IPS-NIHi11 (cell line): ENCODE results near the gene MAP3K15.

Source experiments
- DNase-seq: peaks from one replicate; pipeline ENCODE4 v3.0.0; 2012; ENCODE audit warnings: mixed read lengths, low spot score

The MAP3K15 gene, protein sequence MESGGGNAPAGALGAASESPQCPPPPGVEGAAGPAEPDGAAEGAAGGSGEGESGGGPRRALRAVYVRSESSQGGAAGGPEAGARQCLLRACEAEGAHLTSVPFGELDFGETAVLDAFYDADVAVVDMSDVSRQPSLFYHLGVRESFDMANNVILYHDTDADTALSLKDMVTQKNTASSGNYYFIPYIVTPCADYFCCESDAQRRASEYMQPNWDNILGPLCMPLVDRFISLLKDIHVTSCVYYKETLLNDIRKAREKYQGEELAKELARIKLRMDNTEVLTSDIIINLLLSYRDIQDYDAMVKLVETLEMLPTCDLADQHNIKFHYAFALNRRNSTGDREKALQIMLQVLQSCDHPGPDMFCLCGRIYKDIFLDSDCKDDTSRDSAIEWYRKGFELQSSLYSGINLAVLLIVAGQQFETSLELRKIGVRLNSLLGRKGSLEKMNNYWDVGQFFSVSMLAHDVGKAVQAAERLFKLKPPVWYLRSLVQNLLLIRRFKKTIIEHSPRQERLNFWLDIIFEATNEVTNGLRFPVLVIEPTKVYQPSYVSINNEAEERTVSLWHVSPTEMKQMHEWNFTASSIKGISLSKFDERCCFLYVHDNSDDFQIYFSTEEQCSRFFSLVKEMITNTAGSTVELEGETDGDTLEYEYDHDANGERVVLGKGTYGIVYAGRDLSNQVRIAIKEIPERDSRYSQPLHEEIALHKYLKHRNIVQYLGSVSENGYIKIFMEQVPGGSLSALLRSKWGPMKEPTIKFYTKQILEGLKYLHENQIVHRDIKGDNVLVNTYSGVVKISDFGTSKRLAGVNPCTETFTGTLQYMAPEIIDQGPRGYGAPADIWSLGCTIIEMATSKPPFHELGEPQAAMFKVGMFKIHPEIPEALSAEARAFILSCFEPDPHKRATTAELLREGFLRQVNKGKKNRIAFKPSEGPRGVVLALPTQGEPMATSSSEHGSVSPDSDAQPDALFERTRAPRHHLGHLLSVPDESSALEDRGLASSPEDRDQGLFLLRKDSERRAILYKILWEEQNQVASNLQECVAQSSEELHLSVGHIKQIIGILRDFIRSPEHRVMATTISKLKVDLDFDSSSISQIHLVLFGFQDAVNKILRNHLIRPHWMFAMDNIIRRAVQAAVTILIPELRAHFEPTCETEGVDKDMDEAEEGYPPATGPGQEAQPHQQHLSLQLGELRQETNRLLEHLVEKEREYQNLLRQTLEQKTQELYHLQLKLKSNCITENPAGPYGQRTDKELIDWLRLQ (N-terminal part only)

DNA sequence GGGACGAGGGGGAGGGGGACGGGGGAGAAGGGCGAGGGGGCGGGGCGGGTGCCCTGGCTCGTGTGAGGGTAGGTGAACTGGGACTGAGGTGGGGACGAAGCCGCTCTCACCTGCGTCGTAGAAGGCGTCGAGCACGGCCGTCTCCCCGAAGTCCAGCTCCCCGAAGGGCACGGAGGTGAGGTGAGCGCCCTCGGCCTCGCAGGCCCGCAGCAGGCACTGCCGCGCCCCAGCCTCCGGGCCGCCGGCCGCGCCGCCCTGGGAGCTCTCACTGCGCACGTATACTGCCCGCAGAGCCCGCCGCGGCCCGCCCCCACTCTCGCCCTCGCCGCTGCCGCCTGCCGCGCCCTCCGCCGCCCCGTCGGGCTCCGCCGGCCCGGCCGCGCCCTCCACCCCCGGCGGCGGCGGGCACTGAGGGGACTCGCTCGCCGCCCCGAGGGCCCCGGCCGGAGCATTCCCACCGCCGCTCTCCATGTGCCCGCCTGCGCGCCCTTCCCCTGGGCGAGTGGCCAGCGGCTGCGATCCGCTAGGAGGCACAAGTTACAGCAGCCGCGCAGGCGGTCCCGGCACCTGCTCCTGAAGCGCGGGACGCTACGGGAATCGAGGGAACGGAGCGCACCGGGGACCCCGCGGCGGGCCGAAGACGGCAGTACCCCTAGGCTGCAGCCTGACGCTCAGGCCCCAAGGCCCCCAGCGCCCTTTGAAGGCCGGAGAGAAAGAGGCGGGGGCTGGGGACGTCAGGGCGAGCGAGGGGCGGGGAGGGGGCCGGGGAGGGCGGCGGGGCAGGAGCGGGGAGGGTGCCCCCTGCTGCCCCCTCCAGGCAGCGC lies at the start of gene MAP3K15:
Gene MAP3K15 (minus strand): TSS at position 718 of the 824 bp plus-strand sequence. CDS start 247 bp downstream, at position 471.
- peak; percentile 68 for DNase-seq

DNA sequence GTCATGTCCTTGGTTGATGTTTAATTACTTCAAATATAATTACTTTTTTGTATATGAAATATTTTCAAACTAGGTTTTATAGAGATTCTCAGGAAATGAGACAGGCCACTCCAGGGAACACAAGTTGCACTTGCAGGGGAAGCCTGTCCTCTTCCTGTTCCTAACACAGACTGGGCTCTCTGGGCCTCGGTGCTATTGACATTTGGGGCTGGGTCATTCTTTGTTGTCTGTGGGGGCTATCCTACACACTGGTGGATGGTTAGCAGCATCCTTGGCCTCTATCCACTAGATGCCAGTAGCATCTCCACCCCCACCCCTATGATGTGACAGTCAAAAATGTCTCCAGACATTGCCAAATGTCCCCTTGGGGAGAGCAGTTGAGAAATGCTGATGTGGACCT lies 49.3 kb upstream of the MAP3K15 start:
- no peak for DNase-seq

DNA sequence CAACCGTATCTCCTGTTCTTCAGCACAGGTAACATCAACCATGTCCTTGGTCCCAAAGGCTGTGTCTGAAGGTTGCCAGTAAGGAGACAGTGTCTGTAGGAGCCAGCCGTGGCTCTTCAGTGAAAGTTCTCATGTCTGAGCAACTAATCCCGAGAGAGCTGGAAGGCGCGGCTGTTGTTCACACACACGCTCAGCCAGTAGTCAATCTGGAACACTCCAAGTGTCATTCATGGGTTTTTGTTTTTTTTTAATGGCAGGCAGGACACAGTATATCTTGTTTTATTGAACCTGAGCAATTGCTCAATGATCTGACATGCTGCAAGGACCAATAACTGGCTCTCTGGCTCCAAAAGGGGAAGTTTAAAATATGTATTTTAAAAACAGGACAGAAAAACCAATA lies 48.4 kb upstream of the MAP3K15 start:
- DNase-seq, result no peak

DNA sequence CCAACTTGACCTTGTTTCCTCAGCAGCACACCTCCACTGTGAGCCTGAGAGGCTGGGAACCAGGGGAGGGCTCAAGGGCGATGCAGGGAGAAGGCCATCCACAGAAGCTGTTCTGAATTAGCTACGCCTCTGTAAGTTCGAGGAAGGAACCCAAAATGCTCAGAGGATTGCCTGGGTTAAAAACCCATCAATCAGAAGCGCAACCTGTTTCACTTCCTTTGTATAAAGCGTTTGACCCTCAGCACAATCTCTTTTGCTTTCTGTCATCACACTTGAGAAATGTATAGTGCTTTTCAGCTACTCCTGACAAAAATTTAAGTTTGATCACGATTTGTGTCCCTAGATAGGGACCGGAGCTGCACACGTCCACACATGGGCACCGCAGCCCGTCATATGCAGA lies 48.0 kb upstream of the MAP3K15 start:
- no peak for DNase-seq

DNA sequence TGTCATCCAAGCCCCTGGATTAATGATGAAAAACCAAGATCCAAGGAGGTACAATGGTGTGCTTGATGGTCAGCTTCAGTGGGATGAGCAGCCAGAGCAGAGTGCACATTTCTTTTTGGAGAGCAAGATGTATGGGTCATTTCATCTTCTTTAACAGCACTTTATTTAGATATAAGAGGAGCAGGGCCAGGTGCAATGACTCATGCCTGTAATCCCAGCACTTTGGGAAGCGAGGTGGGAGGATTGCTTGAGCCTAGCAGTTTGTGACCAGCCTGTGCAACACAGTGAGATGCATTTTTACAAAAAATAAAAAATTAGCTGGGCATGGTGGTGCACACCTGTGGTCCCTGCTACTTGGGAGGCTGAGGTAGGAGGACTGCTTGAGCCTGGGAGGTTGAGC lies 45.3 kb upstream of the MAP3K15 start:
- no peak for DNase-seq

DNA sequence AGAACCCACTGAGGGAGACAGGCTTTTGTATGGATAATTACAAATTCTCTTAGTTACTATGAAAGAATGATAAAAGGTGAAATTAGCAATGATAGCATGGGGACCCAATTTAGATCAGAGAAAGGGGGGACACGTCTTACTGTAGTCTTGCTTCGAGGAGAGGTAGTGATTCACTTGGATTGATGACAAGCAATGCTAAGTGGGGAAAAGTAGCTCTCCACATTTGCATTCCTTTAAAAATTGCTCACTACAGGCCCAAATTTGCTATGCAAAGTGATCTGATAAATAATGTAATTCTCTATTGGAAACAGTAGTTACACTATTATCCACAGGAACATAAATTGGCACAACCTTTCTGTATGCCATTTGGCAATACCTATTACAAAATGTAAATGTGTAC lies 42.5 kb upstream of the MAP3K15 start:
- no peak for DNase-seq

DNA sequence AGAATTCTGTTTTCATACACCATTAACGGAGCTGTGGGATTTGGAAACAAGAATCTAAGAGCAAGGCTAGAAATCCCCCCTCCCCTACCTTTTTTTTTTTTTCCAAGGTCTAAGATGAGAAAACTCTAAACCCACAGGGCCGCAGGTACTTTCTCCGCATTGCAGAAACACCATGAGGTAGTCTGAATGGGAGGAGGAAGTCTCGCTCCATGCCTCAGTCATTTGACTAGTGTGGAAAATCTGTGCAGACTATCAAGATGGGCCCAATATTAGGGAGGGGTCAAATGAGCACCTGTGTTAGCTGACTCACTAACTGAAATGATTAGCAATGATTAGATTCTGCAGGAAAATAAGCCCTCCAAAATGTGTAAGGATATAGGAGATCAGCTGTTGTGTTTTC lies 40.9 kb upstream of the MAP3K15 start:
- DNase-seq, result no peak

DNA sequence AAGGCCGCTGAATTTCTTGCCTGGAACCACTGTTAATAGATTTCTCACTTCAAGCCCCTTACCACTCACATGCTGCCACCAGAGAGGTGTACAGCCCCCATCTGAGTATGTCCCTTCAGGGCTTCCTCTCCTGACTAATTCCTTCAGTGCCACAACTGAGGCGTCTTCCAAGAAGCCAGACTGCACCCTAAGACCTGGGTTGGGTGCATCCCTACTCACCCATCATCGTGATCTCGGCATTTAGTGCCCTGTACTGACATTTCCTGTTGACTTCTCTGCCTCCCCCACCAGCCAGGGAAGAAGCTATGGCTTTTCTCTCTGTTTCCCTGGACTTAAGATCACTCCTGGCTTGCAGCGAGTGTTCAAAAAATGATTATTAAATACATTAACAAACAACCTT lies 40.4 kb upstream of the MAP3K15 start:
- no peak for DNase-seq

DNA sequence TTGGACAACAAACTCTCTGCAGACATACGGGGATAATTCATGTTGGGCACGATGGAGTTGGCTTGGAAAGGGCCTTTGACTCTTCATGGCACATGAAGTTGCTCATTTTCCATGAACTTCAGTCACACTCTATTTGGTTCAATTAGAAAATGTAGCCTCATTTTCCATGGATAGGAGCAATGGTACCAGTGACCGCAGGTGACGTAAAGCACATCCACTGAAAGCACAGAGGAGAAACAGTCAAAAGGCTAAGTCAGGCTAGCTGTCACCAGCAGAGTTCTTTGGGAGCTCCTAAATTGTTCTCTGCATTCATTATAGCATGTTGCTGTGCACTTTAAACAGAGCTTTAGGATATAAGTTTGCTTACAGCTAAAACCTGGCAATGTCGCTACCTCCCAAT lies 39.9 kb upstream of the MAP3K15 start:
- DNase-seq, result no peak

DNA sequence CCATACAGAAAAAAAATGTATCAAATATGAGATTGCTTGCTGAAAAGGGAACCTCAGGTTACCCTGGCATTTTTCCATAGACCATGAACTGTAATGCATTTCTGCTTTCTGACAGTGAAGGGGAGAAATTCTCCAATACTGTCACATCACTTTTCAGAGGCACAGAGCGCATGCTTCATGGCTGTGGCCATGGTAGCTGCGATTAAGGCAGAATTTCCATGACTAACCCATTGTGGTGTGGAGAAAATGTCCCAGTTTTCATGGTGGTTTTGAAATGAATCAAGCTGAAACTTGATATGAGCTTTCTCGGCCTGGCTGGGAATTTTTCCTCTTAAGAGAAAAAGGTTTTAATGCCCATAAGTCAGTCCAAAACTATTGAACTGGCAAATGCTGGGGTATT lies 39.5 kb upstream of the MAP3K15 start:
- DNase-seq, result no peak

DNA sequence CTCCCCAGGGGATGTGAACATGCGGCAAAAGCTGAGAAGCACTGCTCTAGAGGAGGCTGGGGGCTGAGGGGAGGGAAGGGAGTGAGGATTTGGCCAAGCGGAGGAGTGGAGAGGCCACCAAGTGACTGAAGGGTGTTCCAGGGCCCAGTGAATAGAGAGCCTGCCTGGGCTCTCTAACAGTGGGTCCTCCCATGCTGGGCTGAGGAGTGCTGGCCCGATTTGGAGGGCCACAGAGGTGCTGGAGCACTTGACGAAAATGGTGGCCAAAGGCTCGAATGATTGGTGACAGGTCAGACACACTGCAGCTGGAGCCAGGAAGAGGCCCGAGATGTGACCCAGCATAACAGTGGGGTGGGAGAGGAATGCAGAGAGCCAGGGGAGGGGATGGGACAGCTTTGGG lies 37.5 kb upstream of the MAP3K15 start:
- no peak for DNase-seq

DNA sequence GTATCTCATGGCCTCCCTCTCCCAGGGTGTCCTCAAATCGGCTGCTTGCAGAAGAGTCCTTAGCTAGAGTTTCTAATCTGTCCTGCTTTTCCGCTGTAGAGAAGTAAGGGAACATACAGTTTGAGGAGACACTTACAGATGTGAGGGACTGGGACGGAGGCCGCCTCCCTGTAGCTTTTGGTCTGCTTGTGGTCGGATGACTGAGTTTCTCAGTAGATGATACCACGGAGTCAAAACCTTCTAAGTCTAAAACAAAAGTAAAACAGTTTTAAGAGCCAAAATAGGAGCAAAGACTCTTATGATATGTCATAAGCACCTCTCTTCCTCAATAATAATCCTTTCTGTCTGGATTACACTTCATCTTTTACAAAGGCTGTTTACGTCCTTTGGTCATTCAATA lies 34.5 kb upstream of the MAP3K15 start:
- no peak for DNase-seq

DNA sequence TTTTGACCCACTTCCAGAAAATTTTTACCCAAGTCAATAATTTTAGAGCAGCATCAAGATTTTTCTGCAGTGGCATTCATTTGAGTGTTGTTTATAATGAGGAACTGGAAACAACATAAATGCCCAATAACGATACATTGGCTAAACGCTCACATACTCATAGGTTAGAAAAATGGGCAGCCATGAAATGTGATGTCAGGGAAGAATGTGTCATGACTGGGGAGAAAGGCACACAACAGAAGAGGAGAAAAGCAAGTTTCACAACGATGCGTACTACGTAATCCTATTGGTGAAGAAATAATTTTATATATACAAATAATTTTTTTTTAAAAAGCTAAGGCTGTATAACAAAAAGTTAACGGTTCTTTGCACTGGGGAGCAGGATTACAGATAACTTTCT lies 33.6 kb upstream of the MAP3K15 start:
- DNase-seq, result no peak

DNA sequence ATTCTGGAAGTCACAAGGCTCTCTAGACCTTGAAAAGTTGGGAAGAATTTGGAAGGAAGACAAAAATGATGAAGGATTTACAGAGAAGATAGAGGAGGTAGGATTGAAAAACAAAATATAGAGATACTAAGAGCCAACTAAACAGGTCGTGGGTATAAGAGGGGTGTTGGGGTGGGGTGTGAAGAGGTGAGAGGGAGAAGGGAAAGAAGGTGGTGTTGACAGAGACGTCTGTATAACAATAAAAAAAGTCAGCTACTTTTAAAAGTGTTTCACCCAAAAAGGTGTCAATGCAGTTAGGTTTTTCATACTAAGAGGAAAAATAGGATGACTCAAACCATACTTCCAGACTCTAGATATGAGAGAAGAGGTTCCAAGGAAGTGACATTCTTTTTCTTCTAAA lies 33.0 kb upstream of the MAP3K15 start:
- no peak for DNase-seq

DNA sequence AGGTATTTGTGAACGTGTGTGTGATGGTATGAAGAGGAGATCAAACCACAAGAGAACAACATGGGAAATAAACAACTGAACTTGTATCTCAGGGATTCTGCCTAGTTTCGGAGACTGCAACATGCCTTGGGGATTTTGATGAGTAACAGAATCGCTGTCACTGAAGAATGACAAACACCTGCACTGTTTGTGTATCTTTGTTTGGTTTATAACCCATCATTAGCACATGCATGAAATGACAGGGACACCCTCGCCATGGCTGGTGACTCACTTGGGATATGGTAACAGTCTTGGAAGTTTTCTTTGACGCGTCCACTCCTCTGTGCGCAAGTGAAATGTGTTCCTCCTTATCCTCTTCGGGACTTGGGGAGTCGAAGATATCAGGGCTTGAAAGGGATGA lies 30.3 kb upstream of the MAP3K15 start:
- no peak for DNase-seq

DNA sequence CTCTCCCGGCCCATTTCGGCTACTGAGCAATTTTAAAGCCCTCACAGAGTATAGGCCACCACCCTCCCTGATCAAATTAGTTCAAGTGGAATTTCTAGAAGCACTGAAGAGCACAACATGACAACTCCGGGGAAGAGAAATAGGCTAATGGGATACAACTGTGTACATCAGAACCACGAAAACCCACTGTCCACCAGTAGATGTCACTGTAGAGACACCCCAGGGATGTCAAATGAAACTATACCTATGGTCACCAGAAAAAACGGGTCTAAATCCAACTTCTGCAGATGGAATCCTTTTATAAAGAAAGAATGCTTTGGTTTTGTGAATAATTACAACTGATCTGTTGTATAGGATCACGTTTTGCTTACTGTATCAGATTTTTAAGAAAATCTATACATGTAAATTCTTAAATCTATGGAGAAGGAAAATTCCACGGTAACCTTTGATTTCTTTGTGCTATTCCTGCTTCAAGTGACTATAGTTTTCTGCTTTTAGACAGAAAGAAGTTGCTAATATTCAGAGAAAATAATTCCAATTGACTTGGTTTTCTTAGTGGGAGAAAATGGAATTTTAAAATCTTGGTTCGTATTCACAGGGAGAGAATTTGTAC lies 29.5 kb upstream of the MAP3K15 start:
- DNase-seq, result peak; percentile 61

DNA sequence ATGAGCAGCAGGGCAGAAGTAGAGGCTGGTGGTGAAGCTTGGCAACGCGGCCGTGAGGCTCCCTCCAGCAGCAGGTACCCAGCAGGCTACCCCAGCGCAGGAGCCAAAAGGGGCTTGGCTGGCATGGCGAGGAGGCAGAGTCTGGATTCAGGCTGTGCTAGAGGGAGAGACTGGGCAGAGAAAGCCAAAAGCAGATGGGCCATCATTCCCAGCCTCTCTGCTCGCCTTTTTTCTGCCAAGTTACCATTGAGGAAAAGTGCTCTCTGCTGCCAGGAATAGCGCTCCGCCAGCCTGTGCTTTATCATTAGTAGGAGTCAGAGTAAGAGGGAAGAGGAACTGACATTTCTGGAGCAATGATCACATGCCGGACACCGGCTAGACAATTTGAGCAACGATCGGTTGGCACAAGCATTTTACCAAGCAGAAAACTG lies 28.7 kb upstream of the MAP3K15 start:
- no peak for DNase-seq

DNA sequence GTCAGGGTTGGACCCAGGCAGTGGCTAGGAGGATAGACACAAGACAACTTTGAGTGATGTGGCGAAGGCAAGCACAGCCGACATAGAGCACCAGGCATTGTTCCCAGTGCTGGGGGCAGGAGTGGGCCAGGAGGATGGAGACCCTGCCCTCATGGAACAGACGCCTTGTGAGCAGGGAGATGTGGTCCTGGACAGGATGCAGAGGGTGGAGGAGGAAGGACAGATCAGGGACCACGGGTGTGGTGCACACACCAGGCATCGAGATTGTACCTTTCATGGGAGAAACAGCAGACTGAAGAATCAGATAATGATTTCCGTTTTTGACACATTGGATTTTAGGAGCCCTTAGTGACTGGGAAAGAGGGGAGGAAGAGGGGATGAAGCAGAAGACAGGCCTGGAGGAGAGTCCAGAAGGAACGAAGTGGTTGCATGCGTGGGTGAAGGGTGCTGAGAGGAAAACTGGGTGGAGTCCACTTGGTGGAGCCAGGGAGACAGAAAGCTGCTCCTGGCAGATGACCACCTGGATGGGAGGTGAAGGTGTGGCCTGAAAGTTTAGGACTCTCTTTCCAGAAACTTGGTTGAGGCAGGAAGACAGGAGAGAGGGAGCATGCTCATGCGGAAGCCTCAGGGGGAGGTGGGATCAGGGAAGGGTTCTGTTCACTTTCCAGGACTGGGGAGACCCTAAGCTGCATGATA lies 27.9 kb upstream of the MAP3K15 start:
- no peak for DNase-seq

DNA sequence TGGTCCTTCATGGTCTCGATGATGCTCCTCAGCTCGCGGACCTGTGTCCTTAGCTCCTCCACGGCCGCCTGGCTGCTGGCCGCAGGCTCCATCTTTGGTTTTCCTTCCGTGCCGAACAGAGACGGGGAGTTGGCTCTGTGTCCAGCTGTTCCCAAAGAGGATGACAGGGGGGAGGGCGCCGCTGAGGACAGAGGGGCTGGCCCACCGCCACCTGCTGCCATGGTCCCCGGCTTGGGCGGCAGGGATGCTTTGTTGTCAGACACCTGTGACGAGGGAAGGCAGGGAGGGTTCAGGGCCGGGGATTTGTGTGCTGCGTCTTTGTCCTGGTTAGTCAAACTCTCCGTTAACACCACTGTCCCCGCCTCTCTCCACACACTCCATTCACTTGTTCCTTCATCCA lies 26.6 kb upstream of the MAP3K15 start:
- no peak for DNase-seq

DNA sequence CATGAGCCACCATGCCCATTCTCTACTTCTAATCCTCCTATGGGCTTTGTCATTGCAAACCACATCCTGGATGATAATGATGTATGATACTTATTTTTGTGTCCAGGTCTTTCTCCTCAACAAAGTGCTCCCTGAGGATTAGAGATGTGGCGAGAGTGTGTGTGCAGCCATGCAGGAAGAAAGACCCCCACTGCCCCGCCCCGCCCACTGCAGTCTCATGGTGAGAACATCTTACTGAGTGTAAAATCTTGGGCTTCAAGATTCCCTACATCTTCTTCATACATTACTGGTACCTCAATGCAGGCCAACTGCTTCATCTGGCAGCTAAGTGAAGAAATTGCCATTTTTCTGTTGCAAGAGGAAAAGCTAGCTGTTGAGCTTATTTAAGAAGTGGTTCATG lies 25.9 kb upstream of the MAP3K15 start:
- no peak for DNase-seq

DNA sequence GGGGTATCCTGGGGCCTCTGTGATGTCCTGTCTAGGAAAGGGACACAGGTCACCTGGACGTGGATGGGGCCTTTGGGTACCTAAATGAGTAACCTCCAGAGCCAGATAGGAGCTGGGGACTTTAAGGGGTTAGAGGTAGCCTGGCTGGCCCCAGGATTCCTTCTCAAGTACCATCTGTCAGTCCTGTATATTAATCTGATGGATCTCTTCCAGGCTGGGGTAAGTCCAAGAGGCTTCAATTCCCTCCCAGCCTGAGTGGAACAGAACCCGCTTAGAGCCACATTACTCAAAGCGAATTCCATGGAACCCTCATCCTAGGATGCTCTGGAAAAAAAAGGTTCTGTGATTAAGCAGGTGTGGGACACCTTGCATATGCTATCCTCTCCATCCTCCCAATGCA lies 24.8 kb upstream of the MAP3K15 start:
- no peak for DNase-seq
